Mesenchymal stem cell (in vitro differentiated cells and primary cell): Measurements from ENCODE around the gene ATP4A. TPM values are rescaled to one million over a fixed set of nuclear protein-coding genes. Genes with fewer than 3 reads are reported as not detected.

ENCODE experiments used
- DNase-seq: peaks from one replicate; pipeline ENCODE4 v3.0.0-alpha.2; 2013
- H2AFZ ChIP-seq: one replicate; pipeline ENCODE4 v1.6.1; 2013; ENCODE audit warnings: low read depth, mild to moderate bottlenecking, control low read depth, inconsistent platforms, low read length, moderate library complexity
- H2AK5ac ChIP-seq: 2 replicates; pipeline ENCODE4 v1.6.1; 2013; ENCODE audit warnings: low read length, moderate library complexity, mild to moderate bottlenecking, inconsistent platforms; ENCODE audit not compliant: severe bottlenecking
- H2BK120ac ChIP-seq: one replicate; pipeline ENCODE4 v1.6.1; 2013; ENCODE audit warnings: low read depth, mild to moderate bottlenecking, inconsistent platforms, low read length, moderate library complexity
- H2BK12ac ChIP-seq, 2 experiments: one replicate each; pipeline ENCODE4 v1.6.1; 2013; ENCODE audit warnings: inconsistent platforms in 2 of 2, low read length in 2 of 2, mild to moderate bottlenecking in 2 of 2, moderate library complexity in 2 of 2, control low read depth in 1 of 2
- H2BK15ac ChIP-seq: one replicate; pipeline ENCODE4 v1.6.1; 2013; ENCODE audit warnings: mild to moderate bottlenecking, low read depth, inconsistent platforms; ENCODE audit not compliant: poor library complexity, severe bottlenecking
- H2BK5ac ChIP-seq: 2 replicates; pipeline ENCODE4 v1.6.1; 2013; ENCODE audit warnings: low read depth, mild to moderate bottlenecking, low read length, control low read depth, inconsistent platforms; ENCODE audit not compliant: poor library complexity, severe bottlenecking
- H3K14ac ChIP-seq, 2 experiments: one replicate each; pipeline ENCODE4 v1.6.1; 2013; ENCODE audit warnings: inconsistent platforms in 2 of 2, low read length in 2 of 2, control low read depth in 1 of 2, mild to moderate bottlenecking in 1 of 2, moderate library complexity in 1 of 2
- H3K18ac ChIP-seq, 2 experiments: one replicate each; pipeline ENCODE4 v1.6.1; 2013; ENCODE audit warnings: inconsistent platforms in 2 of 2, low read length in 2 of 2, control low read depth in 1 of 2, low read depth in 1 of 2, mild to moderate bottlenecking in 1 of 2
- H3K23ac ChIP-seq, 2 experiments: one replicate each; pipeline ENCODE4 v1.6.1; 2013; ENCODE audit warnings: inconsistent platforms in 2 of 2, low read length in 2 of 2, mild to moderate bottlenecking in 2 of 2, moderate library complexity in 2 of 2, control low read depth in 1 of 2
- H3K27ac ChIP-seq: 2 replicates; pipeline ENCODE4 v1.5.1; 2013; ENCODE audit warnings: mild to moderate bottlenecking, moderate library complexity, low read length, control low read depth, inconsistent platforms; ENCODE audit not compliant: poor library complexity, severe bottlenecking
- H3K27me3 ChIP-seq, 2 experiments: 2 replicates each; pipeline versions ENCODE4 v1.6.1 to v1.7.0; 2013; ENCODE audit warnings: low read length in 2 of 2, mild to moderate bottlenecking in 2 of 2, moderate library complexity in 2 of 2, control low read depth in 1 of 2, inconsistent platforms in 1 of 2; ENCODE audit not compliant: control insufficient read depth in 1 of 2, insufficient read depth in 1 of 2
- H3K36me3 ChIP-seq, 2 experiments: 2 replicates each; pipeline versions ENCODE4 v1.6.1 to v1.7.0; 2013; ENCODE audit warnings: low read length in 2 of 2, control low read depth in 1 of 2, inconsistent platforms in 1 of 2, low read depth in 1 of 2, mild to moderate bottlenecking in 1 of 2; ENCODE audit not compliant: insufficient read depth in 2 of 2, control insufficient read depth in 1 of 2
- H3K4ac ChIP-seq, 2 experiments: one replicate each; pipeline ENCODE4 v1.6.1; 2013; ENCODE audit warnings: inconsistent platforms in 2 of 2, low read length in 2 of 2, mild to moderate bottlenecking in 2 of 2, moderate library complexity in 2 of 2, control low read depth in 1 of 2, low read depth in 1 of 2
- H3K4me1 ChIP-seq: 2 replicates; pipeline ENCODE4 v1.6.1; 2013; ENCODE audit warnings: low read depth, low read length, control low read depth; ENCODE audit not compliant: control insufficient read depth, insufficient read depth
- H3K4me2 ChIP-seq: 2 replicates; pipeline ENCODE4 v1.6.1; 2013; ENCODE audit warnings: low read length, mild to moderate bottlenecking, inconsistent platforms; ENCODE audit not compliant: poor library complexity, severe bottlenecking
- H3K4me3 ChIP-seq, 2 experiments: 2 replicates each; pipeline versions ENCODE4 v1.5.1 to v1.7.0; 2013; ENCODE audit warnings: low read length in 2 of 2, mild to moderate bottlenecking in 2 of 2, control low read depth in 1 of 2, low read depth in 1 of 2; ENCODE audit not compliant: insufficient read depth in 1 of 2
- H3K79me1 ChIP-seq: replicated peaks from 2 replicates; pipeline ENCODE4 v1.6.1; 2013; ENCODE audit warnings: mild to moderate bottlenecking, control low read depth, low read length, inconsistent platforms; ENCODE audit not compliant: poor library complexity, severe bottlenecking
- H3K9ac ChIP-seq: 2 replicates; pipeline ENCODE4 v1.7.0; 2013; ENCODE audit warnings: mild to moderate bottlenecking, low read length, moderate library complexity
- H3K9me3 ChIP-seq: 2 replicates; pipeline ENCODE4 v1.7.0; 2013; ENCODE audit warnings: mild to moderate bottlenecking, low read length; ENCODE audit not compliant: control insufficient read depth
- H4K8ac ChIP-seq: one replicate; pipeline ENCODE4 v1.6.1; 2013; ENCODE audit warnings: inconsistent platforms, mild to moderate bottlenecking, low read length, moderate library complexity
- H4K91ac ChIP-seq: one replicate; pipeline ENCODE4 v1.6.1; 2013; ENCODE audit warnings: mild to moderate bottlenecking, low read length, inconsistent platforms
- WGBS: methylation state at CpG from one replicate; pipeline ENCODE4 v1.1.7; 2013; ENCODE audit warnings: mixed read lengths; 5-methylcytosine and 5-hydroxymethylcytosine counted together
- polyA plus RNA-seq, 2 experiments: library from polyadenylated mRNA; stranded (reverse); fragments of 200-250 nt; gene quantifications; one replicate each; pipeline ENCODE4 v1.2.3, GENCODE V29; 2013

ATP4A gene
- polyA plus RNA-seq (2013, experiment 1 of 2), result not detected
- polyA plus RNA-seq (2013, experiment 2 of 2), result not detected

DNA sequence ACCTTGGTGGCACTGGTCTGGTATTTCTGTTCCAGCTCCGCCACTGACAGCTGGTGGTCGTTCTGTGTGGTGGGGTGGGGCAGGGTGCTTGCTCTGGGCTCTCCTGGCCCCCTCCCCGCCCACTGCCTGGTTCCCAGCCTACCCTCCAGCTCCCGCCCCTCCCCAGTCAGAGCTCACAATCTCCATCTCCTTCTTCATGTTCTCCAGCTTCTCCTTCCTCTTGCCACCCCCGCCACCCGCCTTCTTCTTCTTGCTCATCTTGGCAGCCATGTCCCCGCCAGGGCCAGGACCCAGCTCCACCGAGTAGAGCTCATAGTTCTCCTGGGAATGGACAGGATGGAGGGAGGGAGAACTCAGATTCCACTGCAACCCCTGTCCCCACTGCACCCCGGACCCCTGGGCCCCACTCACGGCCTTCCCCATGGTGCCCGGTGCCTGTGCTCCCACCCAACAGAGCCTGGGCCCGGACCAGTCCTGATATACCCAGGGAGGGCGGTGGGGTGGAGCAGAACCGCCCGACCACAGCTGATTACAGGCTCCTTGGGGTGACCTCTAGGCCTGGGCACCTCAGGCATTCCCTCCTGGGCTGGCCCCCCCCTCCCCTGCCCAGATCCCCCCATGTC is at the start of gene ATP4A:
TSS of gene ATP4A (minus strand) at position 452 of the 623 bp plus-strand sequence. CDS start at position 423, 29 bp downstream.
- peaks cover 23 to 71% of the 10 kb centered on the region in 2 experiments for H3K27me3 ChIP-seq
- no peak within 1 kb of the TSS for H4K8ac ChIP-seq
- peak within 1 kb of the TSS in 1 of 2 experiments; percentile 56 for H3K14ac ChIP-seq
- no peak within 1 kb of the TSS for H2AFZ ChIP-seq
- no peak within 1 kb of the TSS for H3K27ac ChIP-seq
- H3K4ac ChIP-seq, result no peak within 1 kb of the TSS
- no peak for DNase-seq
- H3K4me2 ChIP-seq, result no peak within 1 kb of the TSS
- no peak within 1 kb of the TSS for H2BK15ac ChIP-seq
- no peak within 1 kb of the TSS for H4K91ac ChIP-seq
- no peak within 1 kb of the TSS for H2BK12ac ChIP-seq
- no peak within 1 kb of the TSS for H2AK5ac ChIP-seq
- 74% methylated on average over 12 of the region's 15 CpGs for WGBS
- H3K79me1 ChIP-seq, result no peaks in the 10 kb centered on the region
- H3K4me1 ChIP-seq, result peaks cover 2% of the 10 kb centered on the region
- no peaks in the 10 kb centered on the region for H3K36me3 ChIP-seq
- H2BK120ac ChIP-seq, result no peak within 1 kb of the TSS
- H3K18ac ChIP-seq, result no peak within 1 kb of the TSS
- H3K9ac ChIP-seq, result no peak within 1 kb of the TSS
- no peak within 1 kb of the TSS for H3K23ac ChIP-seq
- H3K9me3 ChIP-seq, result no peaks in the 10 kb centered on the region
- no peak within 1 kb of the TSS for H3K4me3 ChIP-seq
- no peak within 1 kb of the TSS for H2BK5ac ChIP-seq

DNA sequence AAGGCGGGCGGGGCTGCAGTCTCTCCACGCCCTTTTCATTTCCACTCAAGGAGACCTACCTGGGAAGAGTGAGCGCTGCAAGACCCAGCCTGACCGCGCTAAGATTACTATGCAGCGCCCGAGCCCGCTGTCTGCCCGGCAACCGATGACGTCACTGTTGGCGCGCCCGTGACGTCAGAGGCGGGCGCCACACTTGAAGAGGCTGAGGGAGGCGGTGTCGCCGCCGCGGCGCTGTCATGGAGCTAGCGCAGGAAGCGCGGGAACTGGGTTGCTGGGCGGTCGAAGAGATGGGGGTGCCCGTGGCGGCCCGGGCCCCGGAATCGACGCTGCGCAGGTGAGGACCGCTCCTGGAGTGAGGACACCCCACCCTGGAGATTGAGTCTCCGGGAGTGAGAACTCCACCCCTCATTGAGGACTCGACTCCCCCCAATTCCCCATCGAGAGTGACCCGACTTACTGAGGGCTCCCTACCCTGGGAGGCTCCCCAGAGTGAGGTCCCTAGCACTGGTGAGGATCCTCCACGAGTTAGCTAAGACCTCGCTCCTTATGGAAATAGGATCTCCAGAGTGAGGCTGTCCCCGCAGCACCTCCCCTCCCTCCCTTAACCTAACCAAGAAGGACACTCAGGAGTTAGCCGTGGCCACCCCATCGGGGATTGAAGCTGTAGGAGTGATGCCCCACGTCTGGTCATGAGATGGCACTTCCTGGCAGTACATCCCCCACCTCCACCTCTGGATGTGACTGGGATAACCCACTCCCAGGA is 49.3 kb upstream of the ATP4A start, which contains the start of gene HAUS5:
TSS of gene HAUS5 (plus strand) at position 177 of the 763 bp plus-strand sequence. CDS start at position 237, 60 bp downstream.
- Histone ChIP-seq H2BK120ac (no peak within 1 kb of the TSS), H4K91ac (peak within 1 kb of the TSS; percentile 37), H2BK5ac (no peak within 1 kb of the TSS), H3K27ac (no peak within 1 kb of the TSS), H2AK5ac (no peak within 1 kb of the TSS), H3K79me1 (peaks cover 6% of the 10 kb centered on the region), H4K8ac (peak within 1 kb of the TSS; percentile 89), H3K18ac (peak within 1 kb of the TSS; percentile 54 to 76), H3K36me3 (peaks cover 7 to 15% of the 10 kb centered on the region in 2 experiments), H3K23ac (peak within 1 kb of the TSS in 1 of 2 experiments; percentile 64), H2BK12ac (no peak within 1 kb of the TSS), H3K9ac (peak within 1 kb of the TSS; percentile 95), H3K4me1 (peaks cover 11% of the 10 kb centered on the region), H2BK15ac (no peak within 1 kb of the TSS), H3K4ac (no peak within 1 kb of the TSS), H3K27me3 (peaks cover 3 to 5% of the 10 kb centered on the region in 2 experiments), H3K14ac (peak within 1 kb of the TSS in 1 of 2 experiments; percentile 35), H3K9me3 (peaks cover 9% of the 10 kb centered on the region), H2AFZ (peak within 1 kb of the TSS; percentile 92), H3K4me3 (peak within 1 kb of the TSS; percentile 73 to 98), H3K4me2 (peak within 1 kb of the TSS; percentile 96)
- 2% methylated on average over 47 of the region's 47 CpGs for WGBS
- peak; percentile 90 for DNase-seq

DNA sequence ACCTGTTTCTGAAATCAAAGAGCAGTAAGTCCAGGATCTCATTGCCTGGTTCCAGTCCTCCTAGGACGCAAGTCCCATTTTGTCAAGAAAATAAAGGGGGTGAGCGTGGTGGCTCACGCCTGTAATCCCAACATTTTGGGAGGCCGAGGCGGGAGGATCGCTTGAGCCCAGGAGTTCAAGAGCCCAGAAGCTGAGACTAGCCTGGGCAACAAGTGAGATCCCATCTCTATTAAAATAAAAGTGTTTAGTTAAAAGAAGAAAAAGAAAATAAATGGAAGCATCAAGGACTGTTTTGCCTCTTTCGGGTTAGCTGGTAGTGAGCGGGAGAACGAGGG is 48.7 kb upstream of the ATP4A start:
- Histone ChIP-seq H3K4me2 (peak overlapping the region; percentile 74), H3K14ac (no peak overlapping the region), H3K4ac (no peak overlapping the region), H4K91ac (no peak overlapping the region), H2AK5ac (no peak overlapping the region), H3K9ac (peak overlapping the region; percentile 95), H3K23ac (peak overlapping the region in 1 of 2 experiments; percentile 64), H4K8ac (no peak overlapping the region), H2AFZ (peak overlapping the region; percentile 60), H3K4me3 (peak overlapping the region in 1 of 2 experiments; percentile 98), H2BK5ac (no peak overlapping the region), H3K18ac (peak overlapping the region in 1 of 2 experiments; percentile 50), H3K27ac (no peak overlapping the region), H3K36me3 (peaks cover 7 to 14% of the 10 kb centered on the region in 2 experiments), H3K4me1 (peaks cover 11% of the 10 kb centered on the region), H3K79me1 (peaks cover 6% of the 10 kb centered on the region), H2BK120ac (no peak overlapping the region), H2BK15ac (no peak overlapping the region), H3K27me3 (peaks cover 3 to 5% of the 10 kb centered on the region in 2 experiments), H3K9me3 (peaks cover 12% of the 10 kb centered on the region), H2BK12ac (no peak overlapping the region)
- no peak for DNase-seq
- WGBS, result 45% methylated on average over 9 of the region's 9 CpGs

DNA sequence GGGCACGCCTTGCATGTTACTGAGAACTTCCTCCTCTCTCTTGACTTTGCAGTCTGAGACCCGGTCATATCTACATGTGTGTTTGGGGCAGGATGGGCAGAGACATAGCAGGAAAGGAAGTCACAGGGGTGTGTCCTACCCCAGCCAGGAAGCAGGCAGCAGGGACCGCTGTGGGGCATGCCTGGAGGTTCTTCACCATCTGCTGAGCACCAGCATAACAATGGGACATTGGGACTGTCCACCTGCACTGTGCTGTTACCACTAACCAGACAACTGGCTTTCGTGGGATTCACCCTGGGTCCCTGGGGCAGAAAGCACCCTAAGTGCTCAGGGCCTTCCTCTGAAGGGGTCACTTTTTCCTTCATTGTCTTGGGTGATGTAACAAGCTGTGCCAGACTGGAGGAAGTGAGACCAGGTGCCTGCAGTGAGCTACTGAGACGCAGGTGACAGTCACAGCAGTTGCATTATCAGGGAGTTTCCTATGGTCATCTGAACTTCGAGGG is 46.4 kb upstream of the ATP4A start:
- no peak overlapping the region for H4K91ac ChIP-seq
- H3K4me3 ChIP-seq, result no peak overlapping the region
- H3K9ac ChIP-seq, result no peak overlapping the region
- no peak overlapping the region for H3K4me2 ChIP-seq
- peaks cover 6% of the 10 kb centered on the region for H3K79me1 ChIP-seq
- H3K4me1 ChIP-seq, result peaks cover 11% of the 10 kb centered on the region
- peaks cover 3 to 5% of the 10 kb centered on the region in 2 experiments for H3K27me3 ChIP-seq
- no peak overlapping the region for H3K23ac ChIP-seq
- no peak overlapping the region for H2BK12ac ChIP-seq
- no peak overlapping the region for H2AFZ ChIP-seq
- H2BK15ac ChIP-seq, result no peak overlapping the region
- WGBS, result 77% methylated on average over 6 of the region's 6 CpGs
- no peak overlapping the region for H3K4ac ChIP-seq
- peaks cover 16% of the 10 kb centered on the region for H3K9me3 ChIP-seq
- H2BK5ac ChIP-seq, result no peak overlapping the region
- DNase-seq, result no peak
- no peak overlapping the region for H3K18ac ChIP-seq
- H3K27ac ChIP-seq, result no peak overlapping the region
- H3K36me3 ChIP-seq, result peaks cover 0 to 2% of the 10 kb centered on the region in 2 experiments
- no peak overlapping the region for H2AK5ac ChIP-seq
- H3K14ac ChIP-seq, result no peak overlapping the region
- H2BK120ac ChIP-seq, result no peak overlapping the region
- H4K8ac ChIP-seq, result no peak overlapping the region
